HepG2 (cell line): ENCODE results near the gene PPFIA3. TPM values are rescaled to one million over a fixed set of nuclear protein-coding genes. Genes with fewer than 3 reads are reported as not detected.

Experiments
- CHD4 ChIP-seq: fragments of 200-600 bp; sonication (generic); IDR thresholded peaks from 2 replicates; pipeline ENCODE4 v1.7.0; 2017; ENCODE audit warnings: mild to moderate bottlenecking, low read length, borderline replicate concordance
- ELF1 ChIP-seq: sonication (generic); formaldehyde crosslinking; IDR thresholded peaks from 2 replicates; pipeline ENCODE4 v1.4.0; 2020; ENCODE audit warnings: missing genetic modification reagents
- FOXP1 ChIP-seq, 2 experiments: fragments of 450-650 bp in 1 of 2; IDR thresholded peaks; 2 replicates each; pipeline ENCODE4 v1.6.1; 2017 to 2018; ENCODE audit warnings: antibody characterized with exemption in 1 of 2
- KDM6A ChIP-seq: IDR thresholded peaks from 2 replicates; pipeline ENCODE4 v1.6.1; 2016; ENCODE audit warnings: low read depth
- PCBP1 ChIP-seq: fragments of 200-400 bp; formaldehyde crosslinking; IDR thresholded peaks from 2 replicates; pipeline ENCODE4 v1.6.1; 2017; ENCODE audit warnings: mild to moderate bottlenecking, low read depth, low read length, borderline replicate concordance
- SMAD3 ChIP-seq: sonication (generic); formaldehyde crosslinking; IDR thresholded peaks from 2 replicates; pipeline ENCODE4 v1.4.0; 2020; ENCODE audit warnings: missing genetic modification reagents
- TBX2 ChIP-seq: sonication (generic); formaldehyde crosslinking; IDR thresholded peaks from 2 replicates; pipeline ENCODE4 v1.5.0; 2020; ENCODE audit warnings: missing genetic modification reagents, mild to moderate bottlenecking, borderline replicate concordance
- ZBTB38 ChIP-seq: sonication (generic); formaldehyde crosslinking; IDR thresholded peaks from 2 replicates; pipeline ENCODE4 v1.5.1; 2020; ENCODE audit warnings: mild to moderate bottlenecking, missing genetic modification reagents
- ZHX1 ChIP-seq: sonication (generic); formaldehyde crosslinking; IDR thresholded peaks from 2 replicates; pipeline ENCODE4 v1.8.1; 2022; ENCODE audit warnings: low read depth, mild to moderate bottlenecking, missing genetic modification reagents
- ZNF768 ChIP-seq: sonication (generic); formaldehyde crosslinking; IDR thresholded peaks from 2 replicates; pipeline ENCODE4 v1.4.0; 2020; ENCODE audit warnings: missing genetic modification reagents
- ZSCAN20 ChIP-seq: sonication (generic); formaldehyde crosslinking; IDR thresholded peaks from 2 replicates; pipeline ENCODE4 v1.4.0; 2020; ENCODE audit warnings: missing genetic modification reagents, mild to moderate bottlenecking, borderline replicate concordance
- ZSCAN9 ChIP-seq: IDR thresholded peaks from 2 replicates; pipeline ENCODE4 v1.6.1; 2016; ENCODE audit warnings: borderline replicate concordance
- polyA plus RNA-seq, 8 experiments: library from polyadenylated mRNA; depleted of rRNA in 3 of 8; stranded (reverse) in 7 of 8; unstranded in 1 of 8; fragments of >200 nt; fragmentation: Illumina TruSeq in 4 of 8; extraction: Trizol in 4 of 8; gene quantifications; 2 replicates each; pipeline versions ENCODE4 v1.2.1 to v1.2.3, GENCODE V29; 2011 to 2016; ENCODE audit warnings: low read depth in 4 of 8, missing spikeins in 1 of 8, mixed read lengths in 1 of 8; ENCODE audit not compliant: insufficient read depth in 1 of 8
- total RNA-seq, 5 experiments: library from RNA; depleted of rRNA; stranded (reverse); fragments of >200 nt; fragmentation: Illumina TruSeq; extraction: Trizol; gene quantifications; 2 replicates each; pipeline ENCODE4 v1.2.3, GENCODE V29; 2016; ENCODE audit warnings: low read depth in 1 of 5
- TF ChIP-seq, protein P1 (sequence below): sonication (generic); formaldehyde crosslinking; IDR thresholded peaks from 2 replicates; pipeline ENCODE4 v1.5.0; 2020; ENCODE audit warnings: mild to moderate bottlenecking, missing genetic modification reagents
- TF ChIP-seq, protein P2 (sequence below): sonication (generic); formaldehyde crosslinking; IDR thresholded peaks from 2 replicates; pipeline ENCODE4 v1.8.0; 2022; ENCODE audit warnings: missing genetic modification reagents, mild to moderate bottlenecking, borderline replicate concordance
- TF ChIP-seq, protein P3 (sequence below), 2 experiments: sonication (generic) in 1 of 2; formaldehyde crosslinking in 1 of 2; IDR thresholded peaks; 2 replicates each; pipeline versions ENCODE4 v1.4.0 to v1.6.1; 2016 to 2020; ENCODE audit warnings: borderline replicate concordance in 1 of 2, low read depth in 1 of 2, mild to moderate bottlenecking in 1 of 2, missing genetic modification reagents in 1 of 2
- TF ChIP-seq, protein P4 (sequence below): sonication (generic); formaldehyde crosslinking; IDR thresholded peaks from 2 replicates; pipeline ENCODE4 v1.8.0; 2022; ENCODE audit warnings: mild to moderate bottlenecking, missing genetic modification reagents, moderate library complexity

PPFIA3 gene
- total and polyA plus RNA-seq, 2 of the 13 experiments (the other 11 are each of a cell fraction or from before 2014, with no cell fraction given): 6.7 to 8.6 TPM

DNA sequence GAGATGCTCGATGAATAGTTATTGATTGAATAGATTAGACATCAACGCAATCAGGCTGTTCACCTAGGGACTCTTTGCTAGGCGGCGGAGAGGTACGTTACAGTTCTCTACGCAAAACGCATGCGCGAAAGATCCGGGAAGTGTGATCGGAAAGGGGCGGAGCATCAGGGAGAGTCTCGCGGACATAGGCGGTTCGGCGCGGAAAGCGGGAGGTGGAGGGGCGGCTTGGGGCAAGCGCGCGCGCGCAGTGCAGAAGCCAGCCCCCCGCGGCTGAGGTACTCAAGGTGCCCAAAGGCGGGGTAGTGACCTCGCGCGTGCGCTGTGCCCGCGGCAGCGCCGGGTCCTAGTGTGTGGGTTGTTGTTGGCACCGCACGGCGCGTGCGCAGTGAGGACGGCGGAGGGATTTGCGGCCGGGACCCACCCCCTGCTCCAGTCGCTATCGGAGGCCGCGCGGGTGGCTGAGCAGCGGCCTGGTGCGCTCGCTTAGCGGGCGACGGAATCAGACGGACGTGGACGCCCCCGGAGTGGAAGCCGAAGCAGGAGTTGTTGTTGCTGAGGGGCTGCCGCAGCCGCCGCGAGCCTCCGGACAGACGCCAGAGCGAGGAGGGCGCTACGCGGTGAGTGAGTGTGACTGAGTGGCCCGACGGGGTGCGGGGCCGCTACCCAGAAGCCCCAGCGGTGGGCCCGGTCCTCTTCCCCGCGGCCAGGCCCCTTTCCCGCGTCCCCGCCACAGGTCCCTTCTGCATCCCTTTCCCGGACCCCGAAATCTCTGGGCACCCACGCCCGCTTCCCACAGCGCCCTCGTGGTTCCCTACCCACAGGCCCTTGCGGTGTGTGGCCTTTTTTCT lies 34.1 kb upstream of the PPFIA3 start, which contains the start of gene SNRNP70 (continued):
- TF ChIP-seq ZHX1 (CRISPR knock-in tag) (no peak), FOXP1 (IDR thresholded peaks at IDR 0.05) (no peak), FOXP1 (CRISPR knock-in tag; IDR thresholded peaks at IDR 0.05) (no peak), ELF1 (CRISPR knock-in tag) (peak; percentile 86), ZSCAN20 (CRISPR knock-in tag) (peak; percentile 82; the same call in 1 of the 2 replicates), TBX2 (CRISPR knock-in tag) (peak; percentile 80), PCBP1 (peak; percentile 95), SMAD3 (CRISPR knock-in tag) (peak; percentile 79), KDM6A (CRISPR knock-in tag) (no peak), ZBTB38 (CRISPR knock-in tag) (peak; percentile 75), ZSCAN9 (peak; percentile 86; the same call in 1 of the 2 replicates), CHD4 (no peak), ZNF768 (peak; percentile 83)
- TF ChIP-seq, protein P1, sequence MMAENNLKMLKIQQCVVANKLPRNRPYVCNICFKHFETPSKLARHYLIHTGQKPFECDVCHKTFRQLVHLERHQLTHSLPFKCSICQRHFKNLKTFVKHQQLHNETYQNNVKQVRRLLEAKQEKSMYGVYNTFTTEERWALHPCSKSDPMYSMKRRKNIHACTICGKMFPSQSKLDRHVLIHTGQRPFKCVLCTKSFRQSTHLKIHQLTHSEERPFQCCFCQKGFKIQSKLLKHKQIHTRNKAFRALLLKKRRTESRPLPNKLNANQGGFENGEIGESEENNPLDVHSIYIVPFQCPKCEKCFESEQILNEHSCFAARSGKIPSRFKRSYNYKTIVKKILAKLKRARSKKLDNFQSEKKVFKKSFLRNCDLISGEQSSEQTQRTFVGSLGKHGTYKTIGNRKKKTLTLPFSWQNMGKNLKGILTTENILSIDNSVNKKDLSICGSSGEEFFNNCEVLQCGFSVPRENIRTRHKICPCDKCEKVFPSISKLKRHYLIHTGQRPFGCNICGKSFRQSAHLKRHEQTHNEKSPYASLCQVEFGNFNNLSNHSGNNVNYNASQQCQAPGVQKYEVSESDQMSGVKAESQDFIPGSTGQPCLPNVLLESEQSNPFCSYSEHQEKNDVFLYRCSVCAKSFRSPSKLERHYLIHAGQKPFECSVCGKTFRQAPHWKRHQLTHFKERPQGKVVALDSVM (CRISPR knock-in tag): peak; percentile 77
- TF ChIP-seq, protein P2, sequence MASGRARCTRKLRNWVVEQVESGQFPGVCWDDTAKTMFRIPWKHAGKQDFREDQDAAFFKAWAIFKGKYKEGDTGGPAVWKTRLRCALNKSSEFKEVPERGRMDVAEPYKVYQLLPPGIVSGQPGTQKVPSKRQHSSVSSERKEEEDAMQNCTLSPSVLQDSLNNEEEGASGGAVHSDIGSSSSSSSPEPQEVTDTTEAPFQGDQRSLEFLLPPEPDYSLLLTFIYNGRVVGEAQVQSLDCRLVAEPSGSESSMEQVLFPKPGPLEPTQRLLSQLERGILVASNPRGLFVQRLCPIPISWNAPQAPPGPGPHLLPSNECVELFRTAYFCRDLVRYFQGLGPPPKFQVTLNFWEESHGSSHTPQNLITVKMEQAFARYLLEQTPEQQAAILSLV (CRISPR knock-in tag): peak; percentile 92; the same call in 1 of the 2 replicates
- TF ChIP-seq, protein P3, sequence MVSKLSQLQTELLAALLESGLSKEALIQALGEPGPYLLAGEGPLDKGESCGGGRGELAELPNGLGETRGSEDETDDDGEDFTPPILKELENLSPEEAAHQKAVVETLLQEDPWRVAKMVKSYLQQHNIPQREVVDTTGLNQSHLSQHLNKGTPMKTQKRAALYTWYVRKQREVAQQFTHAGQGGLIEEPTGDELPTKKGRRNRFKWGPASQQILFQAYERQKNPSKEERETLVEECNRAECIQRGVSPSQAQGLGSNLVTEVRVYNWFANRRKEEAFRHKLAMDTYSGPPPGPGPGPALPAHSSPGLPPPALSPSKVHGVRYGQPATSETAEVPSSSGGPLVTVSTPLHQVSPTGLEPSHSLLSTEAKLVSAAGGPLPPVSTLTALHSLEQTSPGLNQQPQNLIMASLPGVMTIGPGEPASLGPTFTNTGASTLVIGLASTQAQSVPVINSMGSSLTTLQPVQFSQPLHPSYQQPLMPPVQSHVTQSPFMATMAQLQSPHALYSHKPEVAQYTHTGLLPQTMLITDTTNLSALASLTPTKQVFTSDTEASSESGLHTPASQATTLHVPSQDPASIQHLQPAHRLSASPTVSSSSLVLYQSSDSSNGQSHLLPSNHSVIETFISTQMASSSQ (IDR thresholded peaks at IDR 0.05; ENCODE audit: low read depth): no peak; the same call in 1 of the 2 replicates
- TF ChIP-seq, protein P3 (CRISPR knock-in tag; IDR thresholded peaks at IDR 0.05; ENCODE audit: borderline replicate concordance): no peak; the same call in 1 of the 2 replicates
- TF ChIP-seq, protein P4, sequence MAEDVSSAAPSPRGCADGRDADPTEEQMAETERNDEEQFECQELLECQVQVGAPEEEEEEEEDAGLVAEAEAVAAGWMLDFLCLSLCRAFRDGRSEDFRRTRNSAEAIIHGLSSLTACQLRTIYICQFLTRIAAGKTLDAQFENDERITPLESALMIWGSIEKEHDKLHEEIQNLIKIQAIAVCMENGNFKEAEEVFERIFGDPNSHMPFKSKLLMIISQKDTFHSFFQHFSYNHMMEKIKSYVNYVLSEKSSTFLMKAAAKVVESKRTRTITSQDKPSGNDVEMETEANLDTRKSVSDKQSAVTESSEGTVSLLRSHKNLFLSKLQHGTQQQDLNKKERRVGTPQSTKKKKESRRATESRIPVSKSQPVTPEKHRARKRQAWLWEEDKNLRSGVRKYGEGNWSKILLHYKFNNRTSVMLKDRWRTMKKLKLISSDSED: no peak
